Amniotic stem cell (primary cell): ENCODE results near the gene TNF.

Experiments used
- DNase-seq: peaks from one replicate; lab custom pipeline; 2025; lab: John Stamatoyannopoulos, UW

TNF gene

GRCh38 chr6:31575335-31575901, at the start of gene TNF:
TNF (plus strand) TSS chr6:31575565; CDS start chr6:31575742, 177 bp downstream.
- DNase-seq: no peak

GRCh38 chr6:31525932-31526591, 49.3 kb upstream of the TNF start:
- DNase-seq: peak; percentile 11

GRCh38 chr6:31528307-31528777, 47.0 kb upstream of the TNF start:
- no peak for DNase-seq

- no peak for DNase-seq
Observed at GRCh38 chr6:31528821-31529328, 46.5 kb upstream of the TNF start, which contains the start of gene MCCD1. MCCD1 (plus strand) TSS chr6:31528962; CDS start chr6:31529015, 53 bp downstream.

- no peak for DNase-seq
Observed at GRCh38 chr6:31529329-31530150, 45.8 kb upstream of the TNF start.

- DNase-seq: no peak
Observed at GRCh38 chr6:31530659-31531058, 44.7 kb upstream of the TNF start.

- DNase-seq: no peak
Observed at GRCh38 chr6:31531162-31531561, 44.2 kb upstream of the TNF start.

- DNase-seq: no peak
Observed at GRCh38 chr6:31531771-31532643, 43.4 kb upstream of the TNF start.

- DNase-seq: no peak
Observed at GRCh38 chr6:31532644-31533454, 42.5 kb upstream of the TNF start.

GRCh38 chr6:31533455-31533841, 41.9 kb upstream of the TNF start:
- no peak for DNase-seq

- no peak for DNase-seq
Observed at GRCh38 chr6:31534011-31534410, 41.4 kb upstream of the TNF start.

GRCh38 chr6:31534521-31535040, 40.8 kb upstream of the TNF start:
- DNase-seq: no peak

GRCh38 chr6:31535538-31536324, 39.6 kb upstream of the TNF start:
- DNase-seq: no peak

GRCh38 chr6:31538805-31539400, 36.5 kb upstream of the TNF start:
- DNase-seq: no peak

GRCh38 chr6:31540640-31541039, 34.7 kb upstream of the TNF start:
- no peak for DNase-seq

- no peak for DNase-seq
Observed at GRCh38 chr6:31541059-31541657, 34.2 kb upstream of the TNF start.

GRCh38 chr6:31541658-31542521, 33.5 kb upstream of the TNF start, which contains the start of gene DDX39B:
DDX39B (minus strand) TSS chr6:31542003; CDS start chr6:31540532, 1,471 bp downstream.
- peak; percentile 92 for DNase-seq

- DNase-seq: no peak
Observed at GRCh38 chr6:31543639-31544038, 31.7 kb upstream of the TNF start.
